ENCODE measurements around the gene BMPER. TPM values are rescaled to one million over a fixed set of nuclear protein-coding genes. Genes with fewer than 3 reads are reported as not detected.
A peak's percentile ranks its signal among the peaks of the same experiment; 100 is the strongest.

Gene BMPER
- total RNA-seq, 1 experiment from 2014 or later, result 0.34 TPM

GRCh38 chr7:33888166-33888565 lies 17.2 kb upstream of the BMPER start:
- DNase-seq (ENCODE audit: low spot score), result peak; percentile 15

- DNase-seq (ENCODE audit: low spot score), result no peak
Observed at GRCh38 chr7:33892945-33893344, 12.4 kb upstream of the BMPER start.

GRCh38 chr7:33893377-33893776 lies 12.0 kb upstream of the BMPER start:
- DNase-seq (ENCODE audit: low spot score), result peak; percentile 27

- peak; percentile 70 for DNase-seq (ENCODE audit: low spot score)
Observed at GRCh38 chr7:33895025-33895804, 10.1 kb upstream of the BMPER start.

- DNase-seq (ENCODE audit: low spot score), result no peak
Observed at GRCh38 chr7:33900501-33900900, 4.8 kb upstream of the BMPER start.

GRCh38 chr7:33901199-33901598 lies 4.1 kb upstream of the BMPER start:
- DNase-seq (ENCODE audit: low spot score), result no peak

GRCh38 chr7:33901847-33902246 lies 3.5 kb upstream of the BMPER start:
- DNase-seq (ENCODE audit: low spot score), result no peak

GRCh38 chr7:33902746-33903145 lies 2.6 kb upstream of the BMPER start:
- no peak for DNase-seq (ENCODE audit: low spot score)

GRCh38 chr7:33903791-33904680 lies 1.3 kb upstream of the BMPER start:
- DNase-seq (ENCODE audit: low spot score), result peak; percentile 35

- peak; percentile 38 for DNase-seq (ENCODE audit: low spot score)
Observed at GRCh38 chr7:33904681-33905388, 504 bp upstream of the BMPER start.

- no peak for DNase-seq (ENCODE audit: low spot score)
Observed at GRCh38 chr7:33906697-33907096, 1.4 kb downstream of the BMPER start.

GRCh38 chr7:33907625-33908024 lies 2.3 kb downstream of the BMPER start:
- no peak for DNase-seq (ENCODE audit: low spot score)

GRCh38 chr7:33909318-33909717 lies 4.0 kb downstream of the BMPER start:
- no peak for DNase-seq (ENCODE audit: low spot score)

- DNase-seq (ENCODE audit: low spot score), result no peak
Observed at GRCh38 chr7:33909755-33910154, 4.4 kb downstream of the BMPER start.

GRCh38 chr7:33910756-33911155 lies 5.4 kb downstream of the BMPER start:
- DNase-seq (ENCODE audit: low spot score), result no peak

- no peak for DNase-seq (ENCODE audit: low spot score)
Observed at GRCh38 chr7:33916357-33917081, 11.2 kb downstream of the BMPER start.

GRCh38 chr7:33917661-33918060 lies 12.3 kb downstream of the BMPER start:
- DNase-seq (ENCODE audit: low spot score), result no peak

GRCh38 chr7:33918438-33919143 lies 13.3 kb downstream of the BMPER start:
- no peak for DNase-seq (ENCODE audit: low spot score)

- DNase-seq (ENCODE audit: low spot score), result no peak
Observed at GRCh38 chr7:33919449-33919848, 14.1 kb downstream of the BMPER start.

- DNase-seq (ENCODE audit: low spot score), result no peak
Observed at GRCh38 chr7:33921216-33921938, 16.0 kb downstream of the BMPER start.
